Measurements from ENCODE around the gene TM9SF4. TPM values are rescaled to one million over a fixed set of nuclear protein-coding genes. Genes with fewer than 3 reads are reported as not detected.

The TM9SF4 gene
- polyA plus RNA-seq, 4 donors: 10.5 to 85.8 (median 20.2) TPM

DNA sequence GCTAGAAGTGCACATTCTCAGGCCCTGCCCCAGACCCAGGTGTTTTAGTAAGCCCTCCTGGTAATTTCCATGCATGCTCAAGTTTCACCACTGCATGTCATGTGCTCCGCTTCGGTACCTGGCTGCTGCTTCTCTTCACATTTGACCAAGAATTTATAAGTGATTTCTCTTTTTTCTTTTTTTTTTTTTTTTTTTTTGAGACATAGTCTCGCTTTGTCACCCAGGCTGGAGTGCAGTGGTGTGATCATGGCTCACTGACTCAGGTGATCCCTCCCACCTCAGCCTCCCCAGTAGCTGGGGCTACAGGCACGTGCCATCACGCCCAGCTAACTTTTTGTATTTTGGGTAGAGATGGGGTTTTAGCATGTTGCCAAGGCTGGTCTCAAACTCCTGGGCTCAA is 16.0 kb downstream of the TM9SF4 start:
- Histone ChIP-seq H3K27ac (ENCODE audit: low read depth in 1 of 3, low read length in 2 of 3) (no peak overlapping the region), H3K9me3 (ENCODE audit: control insufficient read depth in 2 of 2, insufficient read depth in 1 of 2, low read depth in 1 of 2, low read length in 1 of 2) (no peaks in the 10 kb centered on the region), H3K4me3 (ENCODE audit: low read depth in 1 of 3, low read length in 3 of 3) (no peak overlapping the region), H3K36me3 (ENCODE audit: control insufficient read depth in 3 of 3, insufficient read depth in 2 of 3, low read depth in 1 of 3, low read length in 3 of 3) (peaks cover 0 to 21% (median 2%) of the 10 kb centered on the region in 3 donors), H3K4me1 (ENCODE audit: control insufficient read depth in 3 of 3, insufficient read depth in 2 of 3, low read depth in 1 of 3, low read length in 2 of 3) (no peaks in the 10 kb centered on the region), H3K27me3 (ENCODE audit: control insufficient read depth in 3 of 3, insufficient read depth in 3 of 3, low read length in 3 of 3) (no peaks in the 10 kb centered on the region)
- no peak for FAIRE-seq
- DNase-seq: no peak
- WGBS, 3 donors: 88 to 97% (median 96%) methylated on average over 5 of the region's 5 CpGs

GRCh38 chr20:32126919-32127318 is 17.4 kb downstream of the TM9SF4 start:
- Histone ChIP-seq H3K4me3 (ENCODE audit: low read depth in 1 of 3, low read length in 3 of 3) (no peak overlapping the region), H3K9me3 (ENCODE audit: control insufficient read depth in 2 of 2, insufficient read depth in 1 of 2, low read depth in 1 of 2, low read length in 1 of 2) (no peaks in the 10 kb centered on the region), H3K36me3 (ENCODE audit: control insufficient read depth in 3 of 3, insufficient read depth in 2 of 3, low read depth in 1 of 3, low read length in 3 of 3) (peaks cover 0 to 21% (median 2%) of the 10 kb centered on the region in 3 donors), H3K27me3 (ENCODE audit: control insufficient read depth in 3 of 3, insufficient read depth in 3 of 3, low read length in 3 of 3) (no peaks in the 10 kb centered on the region), H3K27ac (ENCODE audit: low read depth in 1 of 3, low read length in 2 of 3) (no peak overlapping the region), H3K4me1 (ENCODE audit: control insufficient read depth in 3 of 3, insufficient read depth in 2 of 3, low read depth in 1 of 3, low read length in 2 of 3) (no peaks in the 10 kb centered on the region)
- FAIRE-seq (no peak), DNase-seq (no peak)
- WGBS, 3 donors: 86 to 97% (median 97%) methylated on average over 8 of the region's 8 CpGs

GRCh38 chr20:32127347-32127746 is 17.8 kb downstream of the TM9SF4 start:
- 92 to 95% (median 94%) methylated on average over 5 of the region's 5 CpGs for WGBS, 3 donors
- Histone ChIP-seq H3K36me3 (ENCODE audit: control insufficient read depth in 3 of 3, insufficient read depth in 2 of 3, low read depth in 1 of 3, low read length in 3 of 3) (peaks cover 2 to 26% (median 2%) of the 10 kb centered on the region in 3 donors), H3K27me3 (ENCODE audit: control insufficient read depth in 3 of 3, insufficient read depth in 3 of 3, low read length in 3 of 3) (no peaks in the 10 kb centered on the region), H3K4me3 (ENCODE audit: low read depth in 1 of 3, low read length in 3 of 3) (no peak overlapping the region), H3K4me1 (ENCODE audit: control insufficient read depth in 3 of 3, insufficient read depth in 2 of 3, low read depth in 1 of 3, low read length in 2 of 3) (no peaks in the 10 kb centered on the region), H3K9me3 (ENCODE audit: control insufficient read depth in 2 of 2, insufficient read depth in 1 of 2, low read depth in 1 of 2, low read length in 1 of 2) (no peaks in the 10 kb centered on the region), H3K27ac (ENCODE audit: low read depth in 1 of 3, low read length in 2 of 3) (no peak overlapping the region)
- DNase-seq (no peak), FAIRE-seq (no peak)

DNA sequence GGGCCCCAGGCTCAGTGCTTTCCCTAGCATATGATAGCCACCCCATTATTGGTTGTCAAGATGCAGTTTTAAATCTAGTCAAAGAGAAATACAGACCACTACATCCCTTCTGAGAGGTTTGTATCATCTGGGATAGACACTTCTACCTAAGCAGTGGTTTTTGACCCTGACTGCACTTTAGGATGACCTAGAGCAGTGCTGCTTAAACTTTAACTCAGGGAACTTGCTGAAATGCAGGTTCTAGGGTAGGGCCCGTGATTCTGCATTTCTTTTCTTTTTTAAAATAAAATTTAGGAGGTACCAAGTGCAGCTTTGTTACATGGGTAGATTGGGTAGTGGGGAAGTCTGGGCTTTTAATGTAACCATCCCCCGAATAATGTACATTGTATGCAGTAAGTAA is 18.7 kb downstream of the TM9SF4 start:
- Histone ChIP-seq H3K4me3 (ENCODE audit: low read depth in 1 of 3, low read length in 3 of 3) (no peak overlapping the region), H3K36me3 (ENCODE audit: control insufficient read depth in 3 of 3, insufficient read depth in 2 of 3, low read depth in 1 of 3, low read length in 3 of 3) (peaks cover 2 to 28% (median 7%) of the 10 kb centered on the region in 3 donors), H3K27ac (ENCODE audit: low read depth in 1 of 3, low read length in 2 of 3) (no peak overlapping the region), H3K9me3 (ENCODE audit: control insufficient read depth in 2 of 2, insufficient read depth in 1 of 2, low read depth in 1 of 2, low read length in 1 of 2) (no peaks in the 10 kb centered on the region), H3K4me1 (ENCODE audit: control insufficient read depth in 3 of 3, insufficient read depth in 2 of 3, low read depth in 1 of 3, low read length in 2 of 3) (no peaks in the 10 kb centered on the region), H3K27me3 (ENCODE audit: control insufficient read depth in 3 of 3, insufficient read depth in 3 of 3, low read length in 3 of 3) (no peaks in the 10 kb centered on the region)
- WGBS, 3 donors: 83 to 87% (median 86%) methylated on average over 2 of the region's 2 CpGs
- no peak for DNase-seq
- no peak for FAIRE-seq

- no peak for FAIRE-seq
Observed at GRCh38 chr20:32129863-32130262, 20.3 kb downstream of the TM9SF4 start.

GRCh38 chr20:32130352-32130751 is 20.8 kb downstream of the TM9SF4 start:
- no peaks in the 10 kb centered on the region for H3K4me1 ChIP-seq (ENCODE audit: control insufficient read depth in 3 of 3, insufficient read depth in 2 of 3, low read depth in 1 of 3, low read length in 2 of 3)
- no peak overlapping the region for H3K4me3 ChIP-seq (ENCODE audit: low read depth in 1 of 3, low read length in 3 of 3)
- peaks cover 7 to 32% (median 7%) of the 10 kb centered on the region in 3 donors for H3K36me3 ChIP-seq (ENCODE audit: control insufficient read depth in 3 of 3, insufficient read depth in 2 of 3, low read depth in 1 of 3, low read length in 3 of 3)
- H3K27ac ChIP-seq (ENCODE audit: low read depth in 1 of 3, low read length in 2 of 3): no peak overlapping the region
- DNase-seq (no peak), FAIRE-seq (no peak)
- WGBS, 3 donors: 58 to 92% (median 89%) methylated on average over 2 of the region's 2 CpGs
- H3K27me3 ChIP-seq (ENCODE audit: control insufficient read depth in 3 of 3, insufficient read depth in 3 of 3, low read length in 3 of 3): no peaks in the 10 kb centered on the region
- no peaks in the 10 kb centered on the region for H3K9me3 ChIP-seq (ENCODE audit: control insufficient read depth in 2 of 2, insufficient read depth in 1 of 2, low read depth in 1 of 2, low read length in 1 of 2)

More at GRCh38 chr20:32129863-32130262, 20.3 kb downstream of the TM9SF4 start:
- Histone ChIP-seq H3K4me1 (ENCODE audit: control insufficient read depth in 3 of 3, insufficient read depth in 2 of 3, low read depth in 1 of 3, low read length in 2 of 3) (no peaks in the 10 kb centered on the region), H3K27me3 (ENCODE audit: control insufficient read depth in 3 of 3, insufficient read depth in 3 of 3, low read length in 3 of 3) (no peaks in the 10 kb centered on the region), H3K36me3 (ENCODE audit: control insufficient read depth in 3 of 3, insufficient read depth in 2 of 3, low read depth in 1 of 3, low read length in 3 of 3) (peaks cover 7 to 33% (median 7%) of the 10 kb centered on the region in 3 donors), H3K9me3 (ENCODE audit: control insufficient read depth in 2 of 2, insufficient read depth in 1 of 2, low read depth in 1 of 2, low read length in 1 of 2) (no peaks in the 10 kb centered on the region), H3K4me3 (ENCODE audit: low read depth in 1 of 3, low read length in 3 of 3) (no peak overlapping the region), H3K27ac (ENCODE audit: low read depth in 1 of 3, low read length in 2 of 3) (no peak overlapping the region)
- 95 to 99% (median 96%) methylated on average over 5 of the region's 5 CpGs for WGBS, 3 donors
- no peak for DNase-seq

DNA sequence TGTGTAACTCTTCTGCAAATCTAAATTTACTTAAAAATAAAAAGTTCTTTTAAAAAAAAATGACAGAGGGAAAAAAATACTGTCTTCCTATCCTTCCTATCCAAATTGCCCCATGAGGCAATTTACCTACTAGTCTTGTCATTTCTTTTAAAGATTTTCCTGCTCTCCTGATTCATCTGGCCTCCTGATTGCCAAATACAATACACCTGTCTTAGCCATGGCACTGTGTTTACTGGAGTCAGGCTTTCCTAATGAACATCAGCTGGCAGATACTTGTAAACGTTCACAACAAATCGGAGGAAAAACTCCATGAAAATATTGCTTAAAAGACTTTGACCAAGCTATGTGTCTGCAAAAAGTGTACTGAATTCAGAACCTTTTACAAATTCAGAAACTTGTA is 21.5 kb downstream of the TM9SF4 start:
- FAIRE-seq: no peak
- Histone ChIP-seq H3K9me3 (ENCODE audit: control insufficient read depth in 2 of 2, insufficient read depth in 1 of 2, low read depth in 1 of 2, low read length in 1 of 2) (no peaks in the 10 kb centered on the region), H3K27me3 (ENCODE audit: control insufficient read depth in 3 of 3, insufficient read depth in 3 of 3, low read length in 3 of 3) (no peaks in the 10 kb centered on the region), H3K36me3 (ENCODE audit: control insufficient read depth in 3 of 3, insufficient read depth in 2 of 3, low read depth in 1 of 3, low read length in 3 of 3) (peaks cover 7 to 32% (median 8%) of the 10 kb centered on the region in 3 donors), H3K4me3 (ENCODE audit: low read depth in 1 of 3, low read length in 3 of 3) (no peak overlapping the region), H3K27ac (ENCODE audit: low read depth in 1 of 3, low read length in 2 of 3) (no peak overlapping the region), H3K4me1 (ENCODE audit: control insufficient read depth in 3 of 3, insufficient read depth in 2 of 3, low read depth in 1 of 3, low read length in 2 of 3) (no peaks in the 10 kb centered on the region)
- no peak for DNase-seq
- WGBS, 3 donors: 34 to 80% (median 79%) methylated on average over 2 of the region's 2 CpGs

- FAIRE-seq: no peak
- H3K4me3 ChIP-seq (ENCODE audit: low read depth in 1 of 3, low read length in 3 of 3): no peak overlapping the region
- no peaks in the 10 kb centered on the region for H3K27me3 ChIP-seq (ENCODE audit: control insufficient read depth in 3 of 3, insufficient read depth in 3 of 3, low read length in 3 of 3)
Observed at GRCh38 chr20:32132911-32133549, 23.5 kb downstream of the TM9SF4 start.

DNA sequence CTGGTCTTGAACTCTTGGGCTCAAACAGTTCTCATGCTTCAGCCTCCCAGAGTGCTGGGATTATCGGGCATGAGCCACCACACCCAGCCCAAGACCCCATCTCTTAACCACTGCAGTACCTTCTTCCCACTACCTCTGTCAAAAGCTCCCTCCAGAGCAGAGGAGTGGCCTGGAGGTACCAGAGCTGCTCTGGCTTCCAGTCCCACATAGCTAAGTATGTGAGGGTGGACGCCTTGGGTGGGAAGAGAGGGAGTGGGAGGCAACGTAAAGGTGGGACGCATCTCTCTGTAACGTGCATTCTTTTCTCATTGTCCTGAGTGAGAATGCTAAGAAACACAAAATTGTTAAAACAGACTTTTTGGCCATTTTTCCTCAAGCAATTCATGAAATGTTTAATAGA is 24.5 kb downstream of the TM9SF4 start:
- H3K9me3 ChIP-seq (ENCODE audit: control insufficient read depth in 2 of 2, insufficient read depth in 1 of 2, low read depth in 1 of 2, low read length in 1 of 2): no peaks in the 10 kb centered on the region
- H3K4me3 ChIP-seq (ENCODE audit: low read depth in 1 of 3, low read length in 3 of 3): no peak overlapping the region
- WGBS, 3 donors: 93 to 96% (median 95%) methylated on average over 5 of the region's 5 CpGs
- DNase-seq: no peak
- no peak for FAIRE-seq
- no peak overlapping the region for H3K27ac ChIP-seq (ENCODE audit: low read depth in 1 of 3, low read length in 2 of 3)
- no peaks in the 10 kb centered on the region for H3K4me1 ChIP-seq (ENCODE audit: control insufficient read depth in 3 of 3, insufficient read depth in 2 of 3, low read depth in 1 of 3, low read length in 2 of 3)
- no peaks in the 10 kb centered on the region for H3K27me3 ChIP-seq (ENCODE audit: control insufficient read depth in 3 of 3, insufficient read depth in 3 of 3, low read length in 3 of 3)
- peaks cover 8 to 51% (median 19%) of the 10 kb centered on the region in 3 donors for H3K36me3 ChIP-seq (ENCODE audit: control insufficient read depth in 3 of 3, insufficient read depth in 2 of 3, low read depth in 1 of 3, low read length in 3 of 3)

More at GRCh38 chr20:32132911-32133549, 23.5 kb downstream of the TM9SF4 start:
- Histone ChIP-seq H3K4me1 (ENCODE audit: control insufficient read depth in 3 of 3, insufficient read depth in 2 of 3, low read depth in 1 of 3, low read length in 2 of 3) (no peaks in the 10 kb centered on the region), H3K36me3 (ENCODE audit: control insufficient read depth in 3 of 3, insufficient read depth in 2 of 3, low read depth in 1 of 3, low read length in 3 of 3) (peaks cover 7 to 43% (median 19%) of the 10 kb centered on the region in 3 donors), H3K27ac (ENCODE audit: low read depth in 1 of 3, low read length in 2 of 3) (no peak overlapping the region), H3K9me3 (ENCODE audit: control insufficient read depth in 2 of 2, insufficient read depth in 1 of 2, low read depth in 1 of 2, low read length in 1 of 2) (no peaks in the 10 kb centered on the region)
- no peak for DNase-seq
- WGBS, 3 donors: 86 to 94% (median 93%) methylated on average over 10 of the region's 10 CpGs
